Stimulated activated CD4-positive, alpha-beta T cell treated with anti-CD3 and anti-CD28 coated beads, Interleukin-2, amount 100 ng/mL, for 4 hours (primary cell): Measurements from ENCODE around the gene HNRNPH2.

Experiments used
- DNase-seq: peaks from one replicate; pipeline ENCODE4 v3.0.0-alpha.2; 2020; ENCODE audit warnings: low read depth

The HNRNPH2 gene, protein sequence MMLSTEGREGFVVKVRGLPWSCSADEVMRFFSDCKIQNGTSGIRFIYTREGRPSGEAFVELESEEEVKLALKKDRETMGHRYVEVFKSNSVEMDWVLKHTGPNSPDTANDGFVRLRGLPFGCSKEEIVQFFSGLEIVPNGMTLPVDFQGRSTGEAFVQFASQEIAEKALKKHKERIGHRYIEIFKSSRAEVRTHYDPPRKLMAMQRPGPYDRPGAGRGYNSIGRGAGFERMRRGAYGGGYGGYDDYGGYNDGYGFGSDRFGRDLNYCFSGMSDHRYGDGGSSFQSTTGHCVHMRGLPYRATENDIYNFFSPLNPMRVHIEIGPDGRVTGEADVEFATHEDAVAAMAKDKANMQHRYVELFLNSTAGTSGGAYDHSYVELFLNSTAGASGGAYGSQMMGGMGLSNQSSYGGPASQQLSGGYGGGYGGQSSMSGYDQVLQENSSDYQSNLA

DNA sequence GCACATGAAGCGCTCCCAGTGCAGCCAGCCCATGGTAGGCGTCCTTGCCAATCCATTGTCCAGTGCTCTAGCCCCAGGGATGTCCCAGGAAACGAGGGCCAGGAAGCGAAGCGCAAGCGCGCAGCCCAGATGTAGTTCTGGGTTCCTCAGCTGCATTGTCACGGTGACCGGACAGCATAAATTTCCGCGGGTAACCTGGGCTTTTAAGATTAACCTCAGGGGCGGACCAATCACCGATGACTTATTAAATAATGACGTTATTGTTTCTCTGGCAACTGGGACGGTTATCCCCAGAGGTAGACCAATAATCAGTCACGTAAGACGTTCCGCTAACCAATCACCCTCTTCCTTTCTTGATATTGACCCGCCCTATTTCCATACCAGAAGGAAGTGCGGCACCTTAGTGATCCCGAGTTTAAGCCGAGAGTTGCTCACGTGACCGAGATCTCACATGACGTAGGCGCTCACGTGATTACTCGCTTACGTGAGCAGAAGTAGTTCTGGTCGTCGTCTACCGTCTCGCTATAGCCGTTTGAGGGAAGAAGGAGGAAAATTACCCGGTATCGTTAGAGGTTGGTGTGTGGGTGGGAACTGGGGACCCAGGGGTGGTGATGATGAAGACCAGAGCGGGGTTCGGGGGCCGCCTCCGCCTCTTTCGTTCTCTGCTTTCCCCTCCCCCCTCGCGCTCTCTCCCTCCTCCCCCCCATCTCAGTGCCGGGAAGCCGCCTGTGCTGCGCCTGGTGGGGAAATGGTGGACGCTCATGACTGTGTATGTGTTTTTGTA lies at the start of gene HNRNPH2, which contains the start of gene GLA:
HNRNPH2 (plus strand) TSS at position 475 of the 784 bp plus-strand sequence. CDS start 3,767 bp downstream, outside the sequence.
GLA (minus strand) TSS at position 178 of the 784 bp plus-strand sequence; CDS start at position 156, 22 bp downstream.
- peak; percentile 85 for DNase-seq

DNA sequence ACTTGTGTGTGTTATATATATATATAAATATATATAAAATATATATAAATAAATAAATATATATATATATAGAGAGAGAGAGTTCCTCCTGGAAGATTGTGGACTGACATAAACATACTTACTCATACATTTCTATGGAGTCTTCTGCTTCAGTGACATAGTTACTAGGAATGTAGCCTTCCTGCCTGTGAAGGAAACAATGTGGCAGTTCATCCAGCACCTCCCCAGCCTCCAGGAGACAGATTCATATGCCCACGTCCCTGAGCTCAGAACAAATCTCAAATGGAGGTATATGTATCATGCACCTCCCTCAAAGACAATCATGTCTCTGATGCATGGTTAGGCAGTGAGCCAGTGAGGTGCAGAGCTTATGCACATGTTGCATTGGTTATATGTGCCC lies 48.1 kb upstream of the HNRNPH2 start:
- DNase-seq = no peak

DNA sequence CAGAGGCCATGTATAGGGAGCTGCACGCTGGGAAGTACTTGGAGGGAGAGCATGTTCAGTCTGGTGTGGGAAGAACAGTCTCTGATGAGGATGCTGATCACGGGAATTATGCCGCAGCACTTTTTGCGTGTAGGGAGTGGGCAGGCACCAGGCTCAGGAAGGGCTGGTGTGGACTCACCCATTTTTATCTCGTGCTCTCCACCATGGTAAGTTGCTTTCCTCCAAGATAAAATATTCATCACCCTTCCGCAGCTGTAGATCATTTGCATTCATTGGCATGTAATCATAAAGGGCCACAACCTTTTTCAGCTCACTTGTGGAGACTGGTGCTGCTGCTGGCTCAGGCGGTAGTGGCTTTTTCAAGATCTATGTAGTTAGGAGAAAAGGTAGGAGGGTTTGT lies 47.6 kb upstream of the HNRNPH2 start:
- no peak for DNase-seq

DNA sequence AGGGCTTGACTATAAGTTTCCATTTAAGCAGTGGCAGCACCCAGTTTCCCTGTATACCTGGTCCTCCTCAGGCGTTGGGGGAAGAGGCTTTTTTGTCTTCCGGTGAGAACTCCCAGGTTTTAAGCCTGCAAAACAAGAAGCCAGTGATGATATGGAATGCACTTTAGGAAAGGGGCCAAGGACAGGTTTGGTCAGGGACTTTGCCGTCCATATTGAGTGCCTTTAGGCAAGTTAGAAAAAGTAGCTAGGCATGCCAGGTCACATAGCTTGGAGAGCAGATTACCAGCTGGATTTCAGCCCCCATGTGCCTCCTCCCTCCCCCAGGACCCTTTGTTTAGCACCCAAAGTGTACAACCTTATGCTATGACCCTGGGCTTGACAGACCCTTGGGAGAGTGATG lies 45.9 kb upstream of the HNRNPH2 start:
- DNase-seq = no peak

DNA sequence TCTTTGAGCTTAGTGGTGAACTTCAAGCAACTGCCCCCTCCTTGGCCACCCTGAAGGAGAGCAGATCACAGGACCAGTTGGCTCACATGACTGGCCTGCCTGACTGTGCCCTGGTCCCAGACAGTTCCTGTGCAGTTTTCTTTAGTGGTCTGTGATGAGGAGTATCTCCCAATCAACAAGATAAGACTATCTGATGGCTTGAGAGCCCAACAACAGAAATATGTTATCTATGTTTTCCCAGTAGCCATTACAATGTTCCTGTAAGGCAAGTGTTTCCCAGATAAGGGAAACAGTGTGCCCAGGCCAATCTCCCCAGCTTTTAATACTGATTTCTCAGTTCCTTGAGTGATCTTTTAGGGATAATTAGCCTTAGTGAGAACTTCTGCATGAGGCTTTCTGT lies 45.3 kb upstream of the HNRNPH2 start:
- no peak for DNase-seq

DNA sequence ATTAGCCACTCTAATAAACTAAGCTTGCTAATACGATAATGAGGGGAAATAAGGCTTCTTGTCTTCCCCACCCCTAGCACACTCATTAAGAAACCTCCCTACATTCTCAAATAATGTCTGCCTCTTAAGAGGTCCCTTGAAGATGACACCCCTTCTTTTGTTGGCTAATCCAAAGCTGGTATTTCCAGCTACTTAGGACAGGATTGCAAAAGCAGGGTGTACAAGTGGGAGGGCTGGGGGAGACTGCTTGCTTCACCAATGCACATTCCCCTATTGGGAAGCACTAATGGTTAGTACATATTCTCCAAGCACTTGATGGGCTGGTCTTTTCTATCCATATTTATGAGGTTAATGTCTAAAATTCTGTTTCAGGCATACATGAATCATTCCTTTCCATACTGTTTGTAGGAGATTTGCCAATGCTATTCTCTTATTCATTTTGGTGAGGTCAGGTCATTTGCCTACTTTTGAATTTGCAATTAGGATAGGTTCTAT lies 42.7 kb upstream of the HNRNPH2 start:
- DNase-seq = no peak

DNA sequence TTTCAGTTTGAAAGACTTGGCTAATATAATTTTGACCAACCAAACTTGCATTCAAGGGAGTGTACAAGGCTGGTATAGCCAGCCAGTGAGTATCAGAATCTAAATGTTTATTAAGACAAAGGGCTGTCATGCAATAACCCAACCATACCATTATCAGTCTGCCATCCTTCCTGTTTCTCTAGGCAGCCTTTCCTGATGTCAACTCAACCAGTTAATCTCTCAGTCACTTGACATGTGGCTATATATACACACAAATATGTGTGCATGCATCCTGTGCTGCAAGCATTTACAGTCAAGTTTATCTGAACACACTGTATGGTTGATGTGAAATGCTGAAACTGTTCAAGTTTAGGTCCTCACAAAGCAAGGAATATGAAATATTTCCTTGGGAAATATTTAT lies 39.2 kb upstream of the HNRNPH2 start:
- DNase-seq = no peak

DNA sequence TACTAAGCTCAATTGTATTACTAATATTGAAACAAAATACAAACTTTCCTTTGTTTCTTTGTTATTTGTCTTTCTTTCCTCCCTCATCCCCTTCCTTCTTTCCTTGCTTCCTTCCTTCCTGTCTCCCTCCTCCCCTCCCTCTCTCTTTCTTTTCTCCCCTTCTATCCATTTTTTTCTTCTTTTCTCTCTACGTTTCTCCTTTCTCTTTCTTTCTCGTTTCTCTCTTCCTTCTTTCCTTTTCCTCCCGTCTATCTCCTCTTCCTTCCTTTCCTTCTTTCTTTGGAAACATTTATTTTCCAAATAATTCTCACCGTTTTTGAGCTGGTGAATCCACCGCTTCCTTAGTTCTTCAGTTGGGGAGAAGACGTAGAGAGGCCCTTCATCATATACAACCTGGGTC lies 38.3 kb upstream of the HNRNPH2 start:
- DNase-seq = no peak

DNA sequence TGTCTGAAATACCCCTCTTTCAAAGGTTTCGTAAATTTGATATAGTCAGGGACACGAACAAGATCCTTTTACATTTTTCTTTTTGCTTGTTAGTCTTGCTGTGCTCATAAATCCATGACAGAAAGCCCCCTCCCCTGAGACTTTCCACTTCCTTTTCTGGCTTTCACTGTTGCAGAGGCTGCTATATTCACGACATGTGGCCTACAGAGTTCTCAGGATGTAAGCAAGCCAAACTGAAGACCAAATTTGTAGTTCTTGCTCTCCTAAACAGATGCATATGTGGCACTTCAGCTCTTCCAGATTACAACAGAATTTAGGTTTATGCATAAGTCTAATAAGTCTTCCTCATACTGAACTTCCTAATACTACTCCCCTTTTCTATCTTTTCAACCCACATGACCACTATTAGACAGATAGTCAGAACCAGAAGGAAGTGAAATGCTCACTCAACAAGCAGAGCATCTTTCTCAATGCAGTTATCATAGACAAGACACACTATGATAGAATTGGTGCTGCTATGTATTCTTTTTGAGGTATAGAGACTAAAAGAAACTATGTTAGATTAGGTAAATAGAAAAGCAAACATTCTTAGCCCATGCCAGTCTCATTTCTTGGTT lies 37.0 kb upstream of the HNRNPH2 start:
- no peak for DNase-seq

DNA sequence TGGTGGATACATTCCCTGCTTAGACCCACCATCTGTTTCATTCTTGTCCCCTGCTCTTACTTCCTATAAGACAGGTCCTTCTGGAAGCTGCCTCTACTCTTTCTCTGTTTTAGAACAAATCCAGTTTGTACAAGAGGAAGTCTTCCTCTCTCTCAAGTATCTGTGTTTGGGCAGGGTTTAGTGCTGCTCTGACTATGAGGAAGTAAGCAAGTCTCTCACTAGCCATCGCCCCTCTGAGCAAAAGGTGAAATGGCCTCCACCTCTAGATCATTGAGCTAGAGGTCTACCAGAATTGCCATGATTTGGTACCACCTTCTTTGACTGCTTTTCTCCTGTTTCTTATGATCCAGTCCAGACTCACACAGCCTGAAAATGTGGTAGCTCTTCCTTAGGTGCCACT lies 30.5 kb upstream of the HNRNPH2 start:
- no peak for DNase-seq

DNA sequence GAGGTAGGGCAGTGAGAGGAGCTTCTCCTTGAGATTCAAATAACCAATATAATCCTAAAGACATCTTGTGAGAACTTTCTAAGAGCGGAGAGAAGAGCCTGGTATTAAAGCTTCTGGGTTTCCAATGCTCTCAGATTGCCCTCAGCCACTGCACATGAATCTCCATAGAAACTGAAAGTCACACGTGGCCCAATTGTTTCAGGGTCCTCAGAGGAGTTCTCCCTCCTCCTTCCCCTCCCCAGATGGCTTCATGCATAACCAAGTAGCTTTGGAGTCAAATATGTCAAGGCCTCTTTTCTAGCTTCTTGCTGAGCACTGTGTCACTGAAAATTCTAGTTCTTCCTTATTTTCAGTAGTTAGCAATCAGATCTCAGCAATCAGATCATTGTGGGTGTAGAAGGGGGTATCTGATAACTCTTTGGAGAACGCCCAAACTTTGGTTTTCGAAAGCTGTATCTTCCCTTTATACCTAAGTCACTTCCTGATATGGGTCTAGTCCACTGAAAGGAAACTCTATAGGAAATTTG lies 24.3 kb upstream of the HNRNPH2 start:
- no peak for DNase-seq

DNA sequence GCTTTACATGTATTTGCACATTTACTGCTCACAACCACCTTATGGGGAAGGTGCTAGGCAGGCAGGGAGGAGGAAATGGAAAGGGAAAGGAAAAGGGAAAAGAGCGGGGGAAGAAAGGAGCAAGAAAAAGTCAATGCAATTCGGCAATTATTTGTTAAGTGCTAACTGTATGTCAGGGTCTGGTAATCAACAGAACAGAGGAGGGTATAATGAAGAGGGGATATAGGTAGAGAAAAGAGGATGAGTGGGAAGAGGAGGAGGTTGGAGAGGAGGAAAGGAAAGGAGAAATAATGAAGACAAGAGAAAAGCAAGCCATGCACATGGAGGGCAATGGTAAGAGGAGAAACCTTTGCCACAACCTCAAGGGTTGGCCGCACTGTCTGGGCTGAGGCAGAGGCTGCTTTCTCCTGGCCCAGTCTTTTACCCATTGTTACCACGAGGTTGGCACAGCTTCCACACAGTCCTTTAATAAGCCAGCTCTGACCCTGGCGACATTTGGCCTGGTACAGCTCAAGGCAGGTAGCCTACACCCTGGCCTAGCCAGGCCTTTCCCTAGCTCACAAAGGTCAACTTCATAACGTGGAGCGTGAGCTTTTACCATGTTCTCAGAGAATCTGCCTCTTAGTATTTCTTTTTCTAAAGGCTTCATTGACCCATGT lies 22.9 kb upstream of the HNRNPH2 start:
- no peak for DNase-seq

DNA sequence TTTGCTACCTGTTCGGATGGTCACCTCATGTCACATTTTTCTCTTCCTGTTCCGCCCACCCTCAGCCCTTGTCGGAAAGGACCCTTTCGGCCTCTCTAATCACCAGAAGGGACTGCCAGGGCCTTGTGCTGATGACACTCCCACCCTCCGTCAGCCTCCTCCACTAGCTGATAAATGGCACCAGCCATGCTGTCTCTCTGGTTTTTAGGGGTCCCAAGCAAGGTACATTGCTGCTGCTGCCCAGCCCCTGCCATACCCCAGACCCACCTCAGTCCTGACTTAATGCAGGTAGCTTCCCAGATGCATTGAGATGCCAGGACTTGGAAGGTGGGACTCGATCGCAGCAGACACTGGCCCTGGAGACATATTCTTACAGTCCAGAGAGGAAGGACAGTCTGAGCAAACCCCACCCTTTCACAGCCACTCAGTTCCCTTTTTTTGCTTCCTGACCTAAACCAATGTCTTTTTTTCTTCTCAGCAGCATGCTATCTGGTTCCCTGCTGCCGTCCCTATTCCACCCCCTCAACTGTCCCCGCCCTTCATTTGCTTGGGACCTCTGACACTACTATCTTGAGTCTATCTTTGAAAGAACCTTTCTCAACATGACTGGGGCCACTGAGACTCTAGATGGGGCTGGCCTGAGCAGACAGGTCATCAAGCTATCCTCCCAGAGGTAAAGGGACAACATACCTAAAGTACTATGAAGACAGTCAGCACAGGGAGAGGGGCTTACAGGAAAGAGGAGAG lies 22.1 kb upstream of the HNRNPH2 start, which contains the start of gene BTK:
BTK (minus strand) TSS at position 397 of the 747 bp plus-strand sequence. CDS start 10,907 bp downstream, outside the sequence.
- no peak for DNase-seq

DNA sequence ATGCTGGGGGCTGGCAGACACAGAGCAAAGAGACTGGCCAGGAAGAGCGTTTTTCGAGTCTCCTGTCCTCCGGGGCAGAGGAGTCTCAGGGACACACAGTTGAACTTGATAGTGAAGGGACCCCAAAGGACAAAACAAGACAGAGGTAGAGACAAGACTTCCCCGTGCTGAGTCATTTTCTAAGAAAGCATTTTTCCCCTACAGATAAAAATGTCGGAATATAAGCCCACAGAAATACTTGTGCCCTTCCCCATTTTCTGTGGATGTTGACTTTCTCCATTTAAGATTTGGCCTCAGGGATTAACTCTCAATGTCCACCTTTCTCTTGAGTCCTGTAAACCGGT lies 21.5 kb upstream of the HNRNPH2 start:
- DNase-seq = no peak

DNA sequence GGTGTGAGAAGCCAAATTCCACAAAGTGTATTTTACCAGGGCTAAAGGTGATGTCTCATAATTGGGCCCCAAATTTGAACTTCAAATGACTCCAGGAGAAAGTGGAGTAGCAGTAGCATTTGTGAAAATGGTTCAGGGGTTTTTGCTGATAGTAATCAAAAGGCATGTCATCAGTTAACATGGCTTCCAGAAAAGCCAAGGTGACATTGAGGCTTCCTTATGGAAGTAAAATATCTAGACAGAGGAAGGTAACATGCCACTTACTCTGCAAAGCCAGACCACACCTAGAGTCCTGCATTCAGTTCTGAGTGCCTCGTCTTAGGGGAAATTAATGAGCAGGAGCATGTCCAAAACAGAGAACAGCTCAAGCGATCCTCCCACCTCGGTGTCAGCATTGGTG lies 19.4 kb upstream of the HNRNPH2 start:
- no peak for DNase-seq

DNA sequence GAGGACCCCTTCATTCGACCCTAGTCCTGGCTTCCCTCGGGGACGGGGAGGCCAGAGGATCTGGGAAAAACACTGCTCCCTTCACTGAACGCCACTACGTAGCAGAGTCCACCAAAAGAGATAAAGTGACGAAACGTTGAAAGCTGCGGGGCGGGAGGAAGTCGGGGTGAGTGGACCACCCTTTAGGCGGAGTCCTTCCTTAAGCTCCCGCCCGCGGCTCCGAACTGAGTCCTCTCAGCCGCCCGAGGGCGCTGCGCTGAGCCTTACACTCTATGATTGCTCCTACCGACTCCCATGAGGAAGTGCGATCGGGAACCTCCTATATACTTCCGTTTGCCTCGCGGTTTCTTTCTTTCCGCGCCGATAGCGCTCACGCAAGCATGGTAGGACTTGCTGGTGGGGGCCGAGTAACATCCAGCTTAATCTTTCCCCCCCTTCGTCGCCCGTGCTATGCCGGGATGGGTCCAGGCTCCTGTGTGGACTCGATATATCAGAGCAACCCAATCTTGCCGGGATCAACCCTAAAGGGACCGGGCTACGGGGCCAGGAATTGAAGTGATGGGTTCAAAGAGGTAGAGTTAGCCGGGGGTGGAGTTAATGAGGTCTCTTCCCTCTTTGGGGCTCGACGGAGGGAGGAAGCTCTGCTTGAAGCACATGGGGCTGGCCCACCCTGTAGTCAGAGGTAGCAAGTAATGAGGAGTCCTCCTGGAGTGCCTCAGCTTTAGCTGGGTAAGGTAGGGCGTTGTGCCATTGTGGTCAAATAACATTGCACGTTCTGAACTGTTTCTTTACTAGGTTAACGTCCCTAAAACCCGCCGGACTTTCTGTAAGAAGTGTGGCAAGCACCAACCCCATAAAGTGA lies 17.1 kb upstream of the HNRNPH2 start, which contains the start of gene RPL36A:
RPL36A (plus strand) TSS at position 348 of the 862 bp plus-strand sequence; CDS start at position 381, 33 bp downstream.
- peak; percentile 75 for DNase-seq

DNA sequence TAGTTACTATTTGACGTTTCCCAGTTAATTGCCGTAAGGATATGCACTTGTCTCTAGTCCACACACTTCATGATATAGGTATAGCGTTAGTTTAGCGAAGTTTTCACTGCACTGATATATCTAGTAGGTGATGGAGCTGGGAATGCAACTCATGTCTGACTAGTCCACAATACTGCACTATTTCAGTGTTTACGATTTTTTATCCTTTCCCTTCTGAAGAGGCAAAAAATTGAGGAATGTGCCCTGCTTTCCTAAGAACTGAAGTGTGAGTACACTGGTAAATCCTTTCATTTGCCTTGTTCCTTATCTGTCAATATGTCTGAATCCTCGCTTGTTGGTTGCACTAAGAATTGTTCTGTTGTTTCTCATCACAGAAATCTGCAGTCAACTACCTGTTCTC lies 16.2 kb upstream of the HNRNPH2 start:
- DNase-seq = no peak

DNA sequence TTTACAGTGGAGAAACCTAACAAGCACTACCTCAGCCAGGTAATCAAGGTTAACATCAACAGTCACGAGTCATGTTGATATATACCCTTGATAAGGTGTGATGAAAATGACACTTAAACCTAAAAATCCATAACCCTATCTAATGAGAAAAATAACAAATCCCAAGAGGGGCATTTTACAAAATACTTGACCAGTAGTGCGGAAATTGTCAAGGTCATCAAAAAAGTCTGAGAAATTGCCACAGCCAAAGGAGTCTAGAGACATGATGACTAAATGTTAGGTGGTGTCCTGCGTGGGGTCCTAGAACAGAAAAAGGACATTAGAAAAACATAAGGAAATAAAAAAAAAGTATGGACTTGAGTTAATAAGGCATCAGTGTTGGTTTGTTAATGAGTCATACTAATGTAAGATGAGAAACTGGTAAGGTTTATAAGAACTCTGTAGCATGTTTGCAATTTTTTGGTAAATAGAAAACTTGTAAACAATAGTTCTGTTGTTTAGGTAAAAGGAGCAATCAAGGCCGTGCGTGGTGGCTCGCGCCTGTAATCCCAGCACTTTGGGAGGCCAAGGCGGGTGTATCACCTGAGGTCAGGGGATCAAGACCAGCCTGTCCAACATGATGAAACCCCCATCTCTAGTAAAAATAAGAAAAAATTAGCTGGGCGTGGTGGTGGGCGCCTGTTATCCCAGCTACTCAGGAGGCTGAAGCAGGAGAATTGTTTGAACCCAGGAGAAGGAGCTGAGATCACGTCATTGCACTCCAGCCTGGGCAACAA lies 14.3 kb upstream of the HNRNPH2 start:
- no peak for DNase-seq

DNA sequence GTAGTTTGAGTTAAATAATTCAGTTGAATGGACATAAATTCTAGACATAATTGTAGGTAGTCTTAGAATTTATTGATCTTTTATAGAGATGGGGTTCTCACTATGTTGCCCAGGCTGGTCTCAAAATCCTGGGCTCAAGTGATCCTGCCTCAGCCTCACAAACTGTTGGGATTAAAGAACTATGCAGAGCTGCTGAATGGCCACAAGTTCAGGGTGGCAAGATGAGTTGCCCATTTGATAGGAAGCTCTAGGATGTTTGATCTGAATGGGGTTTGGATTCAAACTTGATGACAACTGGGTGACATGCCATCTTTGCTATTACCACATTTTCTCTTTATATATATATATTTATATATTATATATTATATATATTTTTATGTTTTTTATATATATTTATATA lies 13.7 kb upstream of the HNRNPH2 start:
- DNase-seq = no peak
